Skin of body (tissue), 2 donors: ENCODE results near the gene BPIFB2. TPM values are rescaled to one million over a fixed set of nuclear protein-coding genes. Genes with fewer than 3 reads are reported as not detected.
"Not testable (repeated sequence)": the region's sequence is repeated elsewhere in the genome, so short reads cannot be mapped to it uniquely, and the experiment has no call there.

ENCODE experiments used
- DNase-seq: peaks from one replicate; lab custom pipeline; 2025; lab: John Stamatoyannopoulos, UW
- total RNA-seq: library from RNA; depleted of rRNA; stranded (reverse); fragments of >200 nt; gene quantifications from one replicate; pipeline ENCODE4 v1.2.3, GENCODE V29; 2014

The BPIFB2 gene
- total RNA-seq, 1 donor from 2014 or later = not detected

- DNase-seq = no peak
These were observed 27.5 kb downstream of the BPIFB2 start for GRCh38 chr20:33034901-33035492.

GRCh38 chr20:33037456-33037855, 30.0 kb downstream of the BPIFB2 start:
- no peak for DNase-seq

- no peak for DNase-seq
These were observed 30.7 kb downstream of the BPIFB2 start for GRCh38 chr20:33038243-33038642.

- DNase-seq = no peak
These were observed 34.9 kb downstream of the BPIFB2 start for GRCh38 chr20:33042430-33042829.

GRCh38 chr20:33042983-33043730, 35.7 kb downstream of the BPIFB2 start:
- DNase-seq = no peak

- no peak for DNase-seq
These were observed 36.3 kb downstream of the BPIFB2 start for GRCh38 chr20:33043731-33044181.

GRCh38 chr20:33045129-33045721, 37.7 kb downstream of the BPIFB2 start:
- DNase-seq = not testable (repeated sequence)

GRCh38 chr20:33046412-33046811, 38.9 kb downstream of the BPIFB2 start:
- DNase-seq = no peak

GRCh38 chr20:33051333-33051732, 43.8 kb downstream of the BPIFB2 start:
- DNase-seq = no peak

GRCh38 chr20:33053291-33054106, 46.0 kb downstream of the BPIFB2 start, which contains the start of gene BPIFB3:
TSS of gene BPIFB3 (plus strand) at chr20:33053903. CDS start at chr20:33055436, 1,533 bp downstream.
- no peak for DNase-seq

- DNase-seq = no peak
These were observed 46.9 kb downstream of the BPIFB2 start for GRCh38 chr20:33054381-33054780.

- DNase-seq = no peak
These were observed 47.3 kb downstream of the BPIFB2 start for GRCh38 chr20:33054791-33055190.

GRCh38 chr20:33059136-33059535, 51.6 kb downstream of the BPIFB2 start:
- DNase-seq = no peak

GRCh38 chr20:33059741-33060390, 52.4 kb downstream of the BPIFB2 start:
- no peak for DNase-seq

- DNase-seq = no peak
These were observed 54.1 kb downstream of the BPIFB2 start for GRCh38 chr20:33061658-33062028.

- DNase-seq = no peak
These were observed 54.8 kb downstream of the BPIFB2 start for GRCh38 chr20:33062105-33062824.

- DNase-seq = no peak
These were observed 55.3 kb downstream of the BPIFB2 start for GRCh38 chr20:33062825-33063149.

- DNase-seq = no peak
These were observed 55.8 kb downstream of the BPIFB2 start for GRCh38 chr20:33063271-33063670.

- DNase-seq = no peak
These were observed 57.2 kb downstream of the BPIFB2 start for GRCh38 chr20:33064572-33065287.

GRCh38 chr20:33065785-33066184, 58.3 kb downstream of the BPIFB2 start:
- DNase-seq = no peak
